SK-N-SH (cell line): ENCODE results near the gene LPP. TPM values are rescaled to one million over a fixed set of nuclear protein-coding genes. Genes with fewer than 3 reads are reported as not detected.

Experiments used
- CTCF ChIA-PET: fragments of 300-600, 350-600 bp; formaldehyde crosslinking; extraction: SDS; loops from one replicate; lab custom pipeline; 2021; lab: Yijun Ruan, JAX
- POLR2A ChIA-PET: fragments of 350-600 bp; sonication (Branson Sonifier 250); formaldehyde crosslinking; extraction: SDS; loops from one replicate; lab custom pipeline; 2020; ENCODE audit warnings: antibody characterized with exemption, inconsistent platforms; lab: Yijun Ruan, JAX
- DNase-seq: peaks from one replicate; pipeline ENCODE4 v3.0.0; 2012
- H2AFZ ChIP-seq: fragments of 200-600 bp; sonication (generic); 2 replicates; pipeline ENCODE4 v1.8.1; 2016; ENCODE audit warnings: antibody characterized with exemption, mild to moderate bottlenecking, low read depth
- H3F3A ChIP-seq: fragments of 200-600 bp; sonication (generic); replicated peaks from 2 replicates; pipeline ENCODE3; 2016; ENCODE audit warnings: antibody characterized with exemption, mild to moderate bottlenecking; ENCODE audit not compliant: insufficient read depth
- H3K27ac ChIP-seq, 2 experiments: fragments of 200-500 bp in 1 of 2; fragments of 200-600 bp in 1 of 2; sonication (Bioruptor generic) in 1 of 2; sonication (generic), shearing (Covaris generic) in 1 of 2; 2 replicates each; pipeline versions ENCODE4 v1.5.1 to v1.6.1; 2014 to 2016; ENCODE audit warnings: low read depth in 2 of 2, inconsistent platforms in 1 of 2, low read length in 1 of 2, mild to moderate bottlenecking in 1 of 2, mixed read lengths in 1 of 2
- H3K27me3 ChIP-seq: fragments of 200-600 bp; sonication (generic), shearing (Covaris generic); 2 replicates; pipeline ENCODE4 v1.6.1; 2016; ENCODE audit warnings: mixed run types; ENCODE audit not compliant: insufficient read depth
- H3K36me3 ChIP-seq, 2 experiments: fragments of 200-500 bp in 1 of 2; fragments of 200-600 bp in 1 of 2; sonication (Bioruptor generic) in 1 of 2; sonication (generic) in 1 of 2; replicated peaks in 1 of 2; 2 replicates each; pipeline versions ENCODE3 to v1.5.1; 2014 to 2016; ENCODE audit warnings: low read length in 1 of 2, mild to moderate bottlenecking in 1 of 2; ENCODE audit not compliant: insufficient read depth in 2 of 2, control insufficient read depth in 1 of 2
- H3K4me1 ChIP-seq, 2 experiments: fragments of 200-500 bp in 1 of 2; fragments of 200-600 bp in 1 of 2; sonication (Bioruptor generic) in 1 of 2; sonication (generic), shearing (Covaris generic) in 1 of 2; 2 replicates each; pipeline versions ENCODE4 v1.5.1 to v1.6.1; 2014 to 2016; ENCODE audit warnings: low read depth in 1 of 2, low read length in 1 of 2, mixed run types in 1 of 2; ENCODE audit not compliant: insufficient read depth in 2 of 2, control insufficient read depth in 1 of 2
- H3K4me2 ChIP-seq: fragments of 200-600 bp; sonication (generic), shearing (Covaris generic); 2 replicates; pipeline ENCODE4 v1.6.1; 2017; ENCODE audit warnings: mixed run types
- H3K4me3 ChIP-seq, 2 experiments: fragments of 200-500 bp in 1 of 2; fragments of 200-600 bp in 1 of 2; sonication (Bioruptor generic) in 1 of 2; sonication (generic), shearing (Covaris generic) in 1 of 2; 2 replicates each; pipeline versions ENCODE4 v1.5.1 to v1.8.1; 2014 to 2016; ENCODE audit warnings: low read depth in 2 of 2, inconsistent platforms in 1 of 2, low read length in 1 of 2, mild to moderate bottlenecking in 1 of 2, mixed read lengths in 1 of 2, moderate library complexity in 1 of 2
- H3K79me2 ChIP-seq: fragments of 200-600 bp; sonication (generic); 2 replicates; pipeline ENCODE4 v1.8.1; 2017; ENCODE audit warnings: mild to moderate bottlenecking; ENCODE audit not compliant: insufficient read depth
- H3K9ac ChIP-seq: fragments of 200-600 bp; sonication (generic); 2 replicates; pipeline ENCODE4 v1.6.1; 2017; ENCODE audit warnings: mixed run types
- H3K9me2 ChIP-seq: fragments of 200-600 bp; sonication (generic); 2 replicates; pipeline ENCODE4 v1.6.1; 2017; ENCODE audit warnings: mixed run types
- H3K9me3 ChIP-seq: fragments of 200-600 bp; sonication (generic); 2 replicates; pipeline ENCODE4 v1.6.1; 2017; ENCODE audit warnings: mixed run types, mild to moderate bottlenecking, moderate library complexity
- H4K20me1 ChIP-seq: fragments of 200-600 bp; sonication (generic); 2 replicates; pipeline ENCODE4 v1.6.1; 2017; ENCODE audit warnings: mild to moderate bottlenecking, mixed run types; ENCODE audit not compliant: insufficient read depth
- CHD2 ChIP-seq: fragments of 150-350 bp; IDR thresholded peaks from 2 replicates; pipeline ENCODE4 v1.6.1; 2018; ENCODE audit warnings: low read length; ENCODE audit not compliant: partially characterized antibody
- EP300 ChIP-seq, 2 experiments: IDR thresholded peaks; 2 replicates each; pipeline versions ENCODE4 v1.4.0 to v1.6.1; 2012; ENCODE audit warnings: borderline replicate concordance in 1 of 2, low read depth in 1 of 2, low read length in 1 of 2
- FOXJ3 ChIP-seq: sonication (generic); formaldehyde crosslinking; IDR thresholded peaks from 2 replicates; pipeline ENCODE4 v1.5.1; 2020; ENCODE audit warnings: mild to moderate bottlenecking, missing genetic modification reagents
- FOXM1 ChIP-seq: IDR thresholded peaks from 2 replicates; pipeline ENCODE4 v1.4.0; 2012; ENCODE audit warnings: low read depth, mild to moderate bottlenecking
- MXI1 ChIP-seq: IDR thresholded peaks from 2 replicates; pipeline ENCODE4 v1.6.1; 2012; ENCODE audit warnings: mild to moderate bottlenecking, low read depth, low read length, improper control_type of control experiment
- NFIC ChIP-seq: IDR thresholded peaks from 2 replicates; pipeline ENCODE4 v1.4.0; 2012; ENCODE audit warnings: borderline replicate concordance
- RCOR1 ChIP-seq: fragments of 150-350 bp; IDR thresholded peaks from 2 replicates; pipeline ENCODE4 v1.6.1; 2017; ENCODE audit warnings: antibody characterized with exemption, low read length
- RFX5 ChIP-seq: IDR thresholded peaks from 2 replicates; pipeline ENCODE4 v1.6.1; 2012; ENCODE audit warnings: mild to moderate bottlenecking, improper control_type of control experiment, low read length
- RXRA ChIP-seq: IDR thresholded peaks from 2 replicates; pipeline ENCODE4 v1.4.0; 2012; ENCODE audit warnings: low read depth, mild to moderate bottlenecking, borderline replicate concordance
- SIN3A ChIP-seq: IDR thresholded peaks from 2 replicates; pipeline ENCODE4 v1.6.1; 2012; ENCODE audit warnings: low read depth, mild to moderate bottlenecking, low read length, moderate library complexity, borderline replicate concordance
- SMC3 ChIP-seq: IDR thresholded peaks from 2 replicates; pipeline ENCODE4 v1.6.1; 2012; ENCODE audit warnings: low read depth, low read length, improper control_type of control experiment
- TAF1 ChIP-seq: IDR thresholded peaks from 2 replicates; pipeline ENCODE4 v1.6.1; 2012; ENCODE audit warnings: low read depth, mild to moderate bottlenecking, low read length, moderate library complexity, borderline replicate concordance
- TCF12 ChIP-seq: IDR thresholded peaks from 2 replicates; pipeline ENCODE4 v1.4.0; 2012
- TEAD4 ChIP-seq: IDR thresholded peaks from 2 replicates; pipeline ENCODE4 v1.4.0; 2012; ENCODE audit warnings: mild to moderate bottlenecking, borderline replicate concordance; ENCODE audit not compliant: insufficient read depth
- polyA plus RNA-seq, 3 experiments: library from polyadenylated mRNA; depleted of rRNA; stranded (reverse); fragments of >200 nt; gene quantifications; 2 replicates each; pipeline ENCODE4 v1.2.3, GENCODE V29; 2012
- TF ChIP-seq, protein P1 (sequence below): IDR thresholded peaks from 2 replicates; pipeline ENCODE4; 2012
- TF ChIP-seq, protein P2 (sequence below): IDR thresholded peaks from 2 replicates; pipeline ENCODE4 v1.6.1; 2012; ENCODE audit warnings: mild to moderate bottlenecking, low read depth, low read length, moderate library complexity
- TF ChIP-seq, protein P3 (sequence below): IDR thresholded peaks from 2 replicates; pipeline ENCODE4 v1.4.0; 2012; ENCODE audit warnings: low read depth, borderline replicate concordance

Gene LPP
- polyA plus RNA-seq, 1 of the 3 experiments (the other 2 are of a cell fraction), result 6.6 TPM

DNA sequence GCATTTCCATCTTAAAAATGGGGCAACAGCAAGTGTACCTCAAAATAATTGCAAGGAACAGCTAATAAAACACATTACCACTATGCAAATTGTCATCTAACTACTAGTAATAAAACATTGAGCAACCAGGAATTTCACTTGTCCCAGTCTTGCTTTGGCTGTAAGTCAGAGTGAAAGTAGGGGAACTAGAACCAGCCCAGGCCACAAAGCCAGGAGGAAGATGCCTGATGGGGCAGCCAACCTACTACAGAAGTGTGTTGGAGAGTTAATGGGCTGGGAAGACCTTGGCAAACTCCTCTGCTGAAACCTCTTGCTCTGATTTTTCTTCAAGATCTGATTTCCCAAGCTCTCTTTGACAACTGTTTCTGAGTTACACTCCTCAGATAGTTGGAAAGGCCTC lies 40.2 kb upstream of the LPP start:
- Histone ChIP-seq H3K27ac (no peak overlapping the region), H3K4me3 (no peak overlapping the region), H3K9me3 (no peaks in the 10 kb centered on the region), H3K79me2 (no peaks in the 10 kb centered on the region), H4K20me1 (no peaks in the 10 kb centered on the region), H2AFZ (no peak overlapping the region), H3K9me2 (no peaks in the 10 kb centered on the region), H3F3A (no peaks in the 10 kb centered on the region), H3K4me2 (no peak overlapping the region), H3K9ac (no peak overlapping the region), H3K36me3 (no peaks in the 10 kb centered on the region), H3K27me3 (no peaks in the 10 kb centered on the region), H3K4me1 (no peaks in the 10 kb centered on the region)
- TF ChIP-seq CHD2 (no peak), SIN3A (no peak), TAF1 (no peak), MXI1 (no peak), TCF12 (no peak), FOXJ3 (CRISPR knock-in tag) (no peak), NFIC (no peak), RCOR1 (no peak), EP300 (IDR thresholded peaks at IDR 0.05; ENCODE audit: borderline replicate concordance in 1 of 2, low read depth in 1 of 2, low read length in 1 of 2) (no peak), SMC3 (no peak), TEAD4 (no peak), FOXM1 (no peak), RXRA (no peak), RFX5 (no peak)
- TF ChIP-seq, protein P1, sequence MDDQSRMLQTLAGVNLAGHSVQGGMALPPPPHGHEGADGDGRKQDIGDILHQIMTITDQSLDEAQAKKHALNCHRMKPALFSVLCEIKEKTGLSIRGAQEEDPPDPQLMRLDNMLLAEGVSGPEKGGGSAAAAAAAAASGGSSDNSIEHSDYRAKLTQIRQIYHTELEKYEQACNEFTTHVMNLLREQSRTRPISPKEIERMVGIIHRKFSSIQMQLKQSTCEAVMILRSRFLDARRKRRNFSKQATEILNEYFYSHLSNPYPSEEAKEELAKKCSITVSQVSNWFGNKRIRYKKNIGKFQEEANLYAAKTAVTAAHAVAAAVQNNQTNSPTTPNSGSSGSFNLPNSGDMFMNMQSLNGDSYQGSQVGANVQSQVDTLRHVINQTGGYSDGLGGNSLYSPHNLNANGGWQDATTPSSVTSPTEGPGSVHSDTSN, result no peak
- TF ChIP-seq, protein P2, sequence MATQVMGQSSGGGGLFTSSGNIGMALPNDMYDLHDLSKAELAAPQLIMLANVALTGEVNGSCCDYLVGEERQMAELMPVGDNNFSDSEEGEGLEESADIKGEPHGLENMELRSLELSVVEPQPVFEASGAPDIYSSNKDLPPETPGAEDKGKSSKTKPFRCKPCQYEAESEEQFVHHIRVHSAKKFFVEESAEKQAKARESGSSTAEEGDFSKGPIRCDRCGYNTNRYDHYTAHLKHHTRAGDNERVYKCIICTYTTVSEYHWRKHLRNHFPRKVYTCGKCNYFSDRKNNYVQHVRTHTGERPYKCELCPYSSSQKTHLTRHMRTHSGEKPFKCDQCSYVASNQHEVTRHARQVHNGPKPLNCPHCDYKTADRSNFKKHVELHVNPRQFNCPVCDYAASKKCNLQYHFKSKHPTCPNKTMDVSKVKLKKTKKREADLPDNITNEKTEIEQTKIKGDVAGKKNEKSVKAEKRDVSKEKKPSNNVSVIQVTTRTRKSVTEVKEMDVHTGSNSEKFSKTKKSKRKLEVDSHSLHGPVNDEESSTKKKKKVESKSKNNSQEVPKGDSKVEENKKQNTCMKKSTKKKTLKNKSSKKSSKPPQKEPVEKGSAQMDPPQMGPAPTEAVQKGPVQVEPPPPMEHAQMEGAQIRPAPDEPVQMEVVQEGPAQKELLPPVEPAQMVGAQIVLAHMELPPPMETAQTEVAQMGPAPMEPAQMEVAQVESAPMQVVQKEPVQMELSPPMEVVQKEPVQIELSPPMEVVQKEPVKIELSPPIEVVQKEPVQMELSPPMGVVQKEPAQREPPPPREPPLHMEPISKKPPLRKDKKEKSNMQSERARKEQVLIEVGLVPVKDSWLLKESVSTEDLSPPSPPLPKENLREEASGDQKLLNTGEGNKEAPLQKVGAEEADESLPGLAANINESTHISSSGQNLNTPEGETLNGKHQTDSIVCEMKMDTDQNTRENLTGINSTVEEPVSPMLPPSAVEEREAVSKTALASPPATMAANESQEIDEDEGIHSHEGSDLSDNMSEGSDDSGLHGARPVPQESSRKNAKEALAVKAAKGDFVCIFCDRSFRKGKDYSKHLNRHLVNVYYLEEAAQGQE, result no peak
- TF ChIP-seq, protein P3, sequence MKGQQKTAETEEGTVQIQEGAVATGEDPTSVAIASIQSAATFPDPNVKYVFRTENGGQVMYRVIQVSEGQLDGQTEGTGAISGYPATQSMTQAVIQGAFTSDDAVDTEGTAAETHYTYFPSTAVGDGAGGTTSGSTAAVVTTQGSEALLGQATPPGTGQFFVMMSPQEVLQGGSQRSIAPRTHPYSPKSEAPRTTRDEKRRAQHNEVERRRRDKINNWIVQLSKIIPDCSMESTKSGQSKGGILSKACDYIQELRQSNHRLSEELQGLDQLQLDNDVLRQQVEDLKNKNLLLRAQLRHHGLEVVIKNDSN, result no peak
- no peak for DNase-seq
- CTCF ChIA-PET, result no interaction called here
- POLR2A ChIA-PET, result no interaction called here
